ENCODE measurements around the gene CAMK1.
"Not testable (repeated sequence)": the region's sequence is repeated elsewhere in the genome, so short reads cannot be mapped to it uniquely, and the experiment has no call there.

CAMK1 gene

GRCh38 chr3:9776896-9777693 is 7.3 kb upstream of the CAMK1 start:
- no peak for DNase-seq (ENCODE audit: low read depth in 1 of 2, low spot score in 1 of 2)

GRCh38 chr3:9771007-9771406 is 1.3 kb upstream of the CAMK1 start:
- DNase-seq (ENCODE audit: low read depth in 1 of 2, low spot score in 1 of 2) = not testable (repeated sequence)

- no peak for DNase-seq (ENCODE audit: low read depth in 1 of 2, low spot score in 1 of 2)
Observed at GRCh38 chr3:9770276-9770812, 597 bp upstream of the CAMK1 start.

GRCh38 chr3:9769012-9769411 is 735 bp downstream of the CAMK1 start:
- no peak for DNase-seq (ENCODE audit: low read depth in 1 of 2, low spot score in 1 of 2)

GRCh38 chr3:9768141-9768775 is 1.5 kb downstream of the CAMK1 start:
- DNase-seq (ENCODE audit: low read depth in 1 of 2, low spot score in 1 of 2) = no peak

GRCh38 chr3:9767418-9767817 is 2.3 kb downstream of the CAMK1 start:
- no peak for DNase-seq (ENCODE audit: low read depth in 1 of 2, low spot score in 1 of 2)

GRCh38 chr3:9765865-9766264 is 3.9 kb downstream of the CAMK1 start:
- DNase-seq (ENCODE audit: low read depth in 1 of 2, low spot score in 1 of 2) = no peak

GRCh38 chr3:9762871-9763270 is 6.9 kb downstream of the CAMK1 start:
- no peak for DNase-seq (ENCODE audit: low read depth in 1 of 2, low spot score in 1 of 2)

GRCh38 chr3:9761919-9762318 is 7.8 kb downstream of the CAMK1 start:
- DNase-seq (ENCODE audit: low read depth in 1 of 2, low spot score in 1 of 2) = no peak

- no peak for DNase-seq (ENCODE audit: low read depth in 1 of 2, low spot score in 1 of 2)
Observed at GRCh38 chr3:9760779-9761505, 8.8 kb downstream of the CAMK1 start.

- no peak for DNase-seq (ENCODE audit: low read depth in 1 of 2, low spot score in 1 of 2)
Observed at GRCh38 chr3:9757427-9757826, 12.3 kb downstream of the CAMK1 start.

GRCh38 chr3:9754678-9755077 is 15.1 kb downstream of the CAMK1 start:
- no peak for DNase-seq (ENCODE audit: low read depth in 1 of 2, low spot score in 1 of 2)

GRCh38 chr3:9750556-9751411 is 19.0 kb downstream of the CAMK1 start:
- no peak for DNase-seq (ENCODE audit: low read depth in 1 of 2, low spot score in 1 of 2)

GRCh38 chr3:9749645-9750555 is 19.8 kb downstream of the CAMK1 start, which contains the start of gene OGG1:
OGG1 (plus strand) TSS chr3:9749952; CDS start chr3:9750287, 335 bp downstream.
- DNase-seq (ENCODE audit: low read depth in 1 of 2, low spot score in 1 of 2) = peak; percentile 85 to 90

GRCh38 chr3:9749296-9749644 is 20.5 kb downstream of the CAMK1 start:
- no peak for DNase-seq (ENCODE audit: low read depth in 1 of 2, low spot score in 1 of 2)

- no peak for DNase-seq (ENCODE audit: low read depth in 1 of 2, low spot score in 1 of 2)
Observed at GRCh38 chr3:9748031-9748430, 21.7 kb downstream of the CAMK1 start.

GRCh38 chr3:9747267-9747666 is 22.5 kb downstream of the CAMK1 start:
- no peak for DNase-seq (ENCODE audit: low read depth in 1 of 2, low spot score in 1 of 2)

- DNase-seq (ENCODE audit: low read depth in 1 of 2, low spot score in 1 of 2) = no peak
Observed at GRCh38 chr3:9746330-9746729, 23.4 kb downstream of the CAMK1 start.

GRCh38 chr3:9745521-9745920 is 24.2 kb downstream of the CAMK1 start:
- no peak for DNase-seq (ENCODE audit: low read depth in 1 of 2, low spot score in 1 of 2)

- no peak for DNase-seq (ENCODE audit: low read depth in 1 of 2, low spot score in 1 of 2)
Observed at GRCh38 chr3:9744162-9744561, 25.6 kb downstream of the CAMK1 start.
